Measurements from ENCODE around the gene OR5B21. TPM values are rescaled to one million over a fixed set of nuclear protein-coding genes. Genes with fewer than 3 reads are reported as not detected.

Gene OR5B21
- total RNA-seq, 1 donor: not detected

- DNase-seq (ENCODE audit: insufficient read length, low spot score, missing footprints): no peak
- Histone ChIP-seq H3K9me3 (ENCODE audit: low read depth, low read length) (no peaks in the 10 kb centered on the region), H4K20me1 (ENCODE audit: insufficient read depth, low read length) (no peaks in the 10 kb centered on the region), H3K27me3 (ENCODE audit: insufficient read depth, low read length) (no peaks in the 10 kb centered on the region), H3K4me3 (ENCODE audit: insufficient read depth, low read length) (no peak overlapping the region), H2AFZ (ENCODE audit: low read length) (no peak overlapping the region), H3K79me2 (ENCODE audit: insufficient read depth, low read length) (no peaks in the 10 kb centered on the region), H3K4me2 (ENCODE audit: insufficient read depth, low read length) (no peak overlapping the region), H3K36me3 (ENCODE audit: insufficient read depth, low read length) (no peaks in the 10 kb centered on the region), H3K4me1 (ENCODE audit: insufficient read depth, low read length) (peaks cover 10% of the 10 kb centered on the region), H3K27ac (ENCODE audit: low read depth, low read length) (no peak overlapping the region)
- no peak for TF ChIP-seq CTCF (IDR thresholded peaks at IDR 0.05; ENCODE audit: extremely low read depth, low read depth, low read length)
Measured at GRCh38 chr11:58497951-58498350, 10.0 kb downstream of the OR5B21 start.

- Histone ChIP-seq H3K27ac (ENCODE audit: low read depth, low read length) (no peak overlapping the region), H3K4me3 (ENCODE audit: insufficient read depth, low read length) (no peak overlapping the region), H2AFZ (ENCODE audit: low read length) (no peak overlapping the region), H3K79me2 (ENCODE audit: insufficient read depth, low read length) (no peaks in the 10 kb centered on the region), H3K36me3 (ENCODE audit: insufficient read depth, low read length) (no peaks in the 10 kb centered on the region), H3K9me3 (ENCODE audit: low read depth, low read length) (no peaks in the 10 kb centered on the region), H4K20me1 (ENCODE audit: insufficient read depth, low read length) (no peaks in the 10 kb centered on the region), H3K4me2 (ENCODE audit: insufficient read depth, low read length) (no peak overlapping the region), H3K4me1 (ENCODE audit: insufficient read depth, low read length) (peaks cover 10% of the 10 kb centered on the region), H3K27me3 (ENCODE audit: insufficient read depth, low read length) (no peaks in the 10 kb centered on the region)
- TF ChIP-seq CTCF (IDR thresholded peaks at IDR 0.05; ENCODE audit: extremely low read depth, low read depth, low read length): no peak
- DNase-seq (ENCODE audit: insufficient read length, low spot score, missing footprints): peak; percentile 39
Measured at GRCh38 chr11:58495906-58496305, 12.0 kb downstream of the OR5B21 start.

- DNase-seq (ENCODE audit: insufficient read length, low spot score, missing footprints): peak; percentile 39
- no peak overlapping the region for H3K27ac ChIP-seq (ENCODE audit: low read depth, low read length)
- H3K79me2 ChIP-seq (ENCODE audit: insufficient read depth, low read length): no peaks in the 10 kb centered on the region
- no peaks in the 10 kb centered on the region for H3K36me3 ChIP-seq (ENCODE audit: insufficient read depth, low read length)
- no peaks in the 10 kb centered on the region for H3K27me3 ChIP-seq (ENCODE audit: insufficient read depth, low read length)
- no peaks in the 10 kb centered on the region for H4K20me1 ChIP-seq (ENCODE audit: insufficient read depth, low read length)
- H2AFZ ChIP-seq (ENCODE audit: low read length): no peak overlapping the region
- H3K4me1 ChIP-seq (ENCODE audit: insufficient read depth, low read length): peaks cover 10% of the 10 kb centered on the region
- H3K4me2 ChIP-seq (ENCODE audit: insufficient read depth, low read length): peak overlapping the region; percentile 11
- no peak overlapping the region for H3K4me3 ChIP-seq (ENCODE audit: insufficient read depth, low read length)
- no peaks in the 10 kb centered on the region for H3K9me3 ChIP-seq (ENCODE audit: low read depth, low read length)
- no peak for TF ChIP-seq CTCF (IDR thresholded peaks at IDR 0.05; ENCODE audit: extremely low read depth, low read depth, low read length)
Measured at GRCh38 chr11:58494101-58494500, 13.8 kb downstream of the OR5B21 start.

GRCh38 chr11:58493676-58494075 is 14.2 kb downstream of the OR5B21 start:
- TF ChIP-seq CTCF (IDR thresholded peaks at IDR 0.05; ENCODE audit: extremely low read depth, low read depth, low read length): no peak
- Histone ChIP-seq H3K4me1 (ENCODE audit: insufficient read depth, low read length) (peaks cover 10% of the 10 kb centered on the region), H3K9me3 (ENCODE audit: low read depth, low read length) (no peaks in the 10 kb centered on the region), H3K4me2 (ENCODE audit: insufficient read depth, low read length) (peak overlapping the region; percentile 11), H4K20me1 (ENCODE audit: insufficient read depth, low read length) (no peaks in the 10 kb centered on the region), H3K27me3 (ENCODE audit: insufficient read depth, low read length) (no peaks in the 10 kb centered on the region), H3K4me3 (ENCODE audit: insufficient read depth, low read length) (no peak overlapping the region), H2AFZ (ENCODE audit: low read length) (peak overlapping the region; percentile 16), H3K36me3 (ENCODE audit: insufficient read depth, low read length) (no peaks in the 10 kb centered on the region), H3K79me2 (ENCODE audit: insufficient read depth, low read length) (no peaks in the 10 kb centered on the region), H3K27ac (ENCODE audit: low read depth, low read length) (no peak overlapping the region)
- DNase-seq (ENCODE audit: insufficient read length, low spot score, missing footprints): peak; percentile 82
